KMS-11 (cell line): ENCODE data around the gene UMPS.
"Not testable (repeated sequence)": the region's sequence is repeated elsewhere in the genome, so short reads cannot be mapped to it uniquely, and the experiment has no call there.

Experiments
- H2AFZ ChIP-seq: fragments of 200-600 bp; sonication (generic); 2 replicates; pipeline ENCODE4 v1.6.1; 2016; ENCODE audit warnings: antibody characterized with exemption, mixed run types, low read depth
- H3K27ac ChIP-seq: fragments of 200-600 bp; sonication (generic); 2 replicates; pipeline ENCODE4 v1.6.1; 2016; ENCODE audit warnings: mild to moderate bottlenecking, mixed run types
- H3K27me3 ChIP-seq: fragments of 200-600 bp; sonication (generic); 2 replicates; pipeline ENCODE4 v1.6.1; 2017; ENCODE audit warnings: mild to moderate bottlenecking, low read depth, mixed run types, moderate library complexity; ENCODE audit not compliant: insufficient read depth
- H3K36me3 ChIP-seq: fragments of 200-600 bp; sonication (generic); 2 replicates; pipeline ENCODE4 v1.6.1; 2017; ENCODE audit warnings: mild to moderate bottlenecking, mixed run types; ENCODE audit not compliant: insufficient read depth
- H3K4me1 ChIP-seq: fragments of 200-600 bp; sonication (generic); 2 replicates; pipeline ENCODE4 v1.6.1; 2016; ENCODE audit warnings: mild to moderate bottlenecking, low read depth, mixed run types; ENCODE audit not compliant: poor library complexity, severe bottlenecking
- H3K4me2 ChIP-seq: fragments of 200-600 bp; sonication (generic); 2 replicates; pipeline ENCODE4 v1.7.0; 2016; ENCODE audit warnings: mild to moderate bottlenecking, mixed run types
- H3K4me3 ChIP-seq: fragments of 200-600 bp; sonication (generic); IDR thresholded peaks from 2 replicates; pipeline ENCODE4 v1.6.1; 2017; ENCODE audit warnings: low read depth, low read length, mixed read lengths; ENCODE audit not compliant: insufficient read depth
- H3K79me2 ChIP-seq: fragments of 200-600 bp; sonication (generic); 2 replicates; pipeline ENCODE4 v1.6.1; 2016; ENCODE audit warnings: low read depth, mixed run types; ENCODE audit not compliant: insufficient read depth
- H3K9ac ChIP-seq: fragments of 200-600 bp; sonication (generic); 2 replicates; pipeline ENCODE4 v1.6.1; 2016; ENCODE audit warnings: mild to moderate bottlenecking, mixed run types
- H4K20me1 ChIP-seq: fragments of 200-600 bp; sonication (generic); 2 replicates; pipeline ENCODE4 v1.6.1; 2016; ENCODE audit warnings: mild to moderate bottlenecking, mixed run types; ENCODE audit not compliant: insufficient read depth
- CTCF ChIP-seq: fragments of 200-600 bp; sonication (generic); conservative IDR thresholded peaks from 2 replicates; pipeline ENCODE4 v1.6.1; 2017; ENCODE audit warnings: low read depth, mild to moderate bottlenecking, antibody characterized with exemption, low read length, moderate library complexity, mixed read lengths

Gene UMPS

GRCh38 chr3:124785973-124786372 is 55.7 kb downstream of the UMPS start:
- Histone ChIP-seq H3K36me3 (no peaks in the 10 kb centered on the region), H3K4me1 (peaks cover 91% of the 10 kb centered on the region), H3K9ac (peak overlapping the region; percentile 77; the same call in 1 of the 2 replicates), H3K4me3 (no peak overlapping the region), H3K79me2 (peaks cover 23% of the 10 kb centered on the region; the same call in 1 of the 2 replicates), H3K27me3 (no peaks in the 10 kb centered on the region), H3K27ac (peak overlapping the region; percentile 97), H4K20me1 (no peaks in the 10 kb centered on the region), H2AFZ (no peak overlapping the region), H3K4me2 (peak overlapping the region; percentile 66)
- TF ChIP-seq CTCF, result no peak

DNA sequence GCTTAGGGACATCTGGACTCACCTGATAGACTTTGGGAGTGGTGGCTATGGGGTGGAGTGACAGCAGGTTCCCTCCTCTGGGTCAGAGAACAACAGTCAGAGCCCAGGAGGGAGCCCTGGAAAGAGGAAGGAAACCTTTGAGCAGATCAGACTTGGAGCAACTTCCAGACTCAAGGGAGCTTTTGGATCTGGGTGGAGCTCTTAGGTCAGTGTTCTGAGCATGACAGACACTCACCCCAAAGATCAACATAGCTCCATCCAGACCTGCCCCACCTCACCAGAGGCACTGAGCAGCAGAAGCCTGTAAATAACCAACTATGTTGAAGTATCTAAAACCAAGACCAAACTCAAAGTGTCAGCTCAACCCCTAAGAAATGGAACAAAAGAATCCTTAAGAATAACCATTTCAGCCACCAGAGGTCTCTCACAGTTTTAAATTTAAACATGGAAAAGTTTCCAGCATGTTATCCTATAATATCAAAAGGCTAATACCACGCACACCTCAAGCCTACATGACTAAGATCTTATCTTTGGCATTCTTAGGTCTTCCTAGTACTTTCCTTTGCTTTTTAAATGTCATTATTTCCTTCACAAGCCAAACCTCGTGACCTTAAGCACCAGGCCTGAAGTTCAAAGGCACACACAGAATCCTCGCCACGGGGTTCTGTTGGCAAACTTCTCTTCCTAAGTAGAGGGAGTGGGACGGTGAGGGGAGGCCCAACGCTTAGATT is 56.4 kb downstream of the UMPS start:
- peaks cover 91% of the 10 kb centered on the region for H3K4me1 ChIP-seq
- peaks cover 23% of the 10 kb centered on the region; the same call in 1 of the 2 replicates for H3K79me2 ChIP-seq
- H3K27ac ChIP-seq, result peak overlapping the region; percentile 97
- H3K9ac ChIP-seq, result peak overlapping the region; percentile 77; the same call in 1 of the 2 replicates
- H4K20me1 ChIP-seq, result no peaks in the 10 kb centered on the region
- 0 out of 2 replicates have a peak, but pooled peaks have one; percentile 29 for TF ChIP-seq CTCF
- H2AFZ ChIP-seq, result no peak overlapping the region
- no peaks in the 10 kb centered on the region for H3K36me3 ChIP-seq
- H3K27me3 ChIP-seq, result no peaks in the 10 kb centered on the region
- peak overlapping the region; percentile 66 for H3K4me2 ChIP-seq
- no peak overlapping the region for H3K4me3 ChIP-seq

- no peak overlapping the region for H2AFZ ChIP-seq
- no peaks in the 10 kb centered on the region for H3K36me3 ChIP-seq
- peak overlapping the region; percentile 66 for H3K4me2 ChIP-seq
- H3K4me1 ChIP-seq, result peaks cover 91% of the 10 kb centered on the region
- H3K79me2 ChIP-seq, result peaks cover 19% of the 10 kb centered on the region; the same call in 1 of the 2 replicates
- no peak overlapping the region for H3K4me3 ChIP-seq
- H3K27me3 ChIP-seq, result no peaks in the 10 kb centered on the region
- TF ChIP-seq CTCF, result no peak
- peak overlapping the region; percentile 97 for H3K27ac ChIP-seq
- peak overlapping the region; percentile 77; the same call in 1 of the 2 replicates for H3K9ac ChIP-seq
- no peaks in the 10 kb centered on the region for H4K20me1 ChIP-seq
Observed at GRCh38 chr3:124787476-124788195, 57.4 kb downstream of the UMPS start.

- Histone ChIP-seq H3K27me3 (no peaks in the 10 kb centered on the region), H3K9ac (peak overlapping the region; percentile 77; the same call in 1 of the 2 replicates), H3K27ac (peak overlapping the region; percentile 97), H3K4me3 (no peak overlapping the region), H3K79me2 (peaks cover 14% of the 10 kb centered on the region; the same call in 1 of the 2 replicates), H3K4me1 (peaks cover 91% of the 10 kb centered on the region), H2AFZ (no peak overlapping the region), H4K20me1 (no peaks in the 10 kb centered on the region), H3K36me3 (no peaks in the 10 kb centered on the region), H3K4me2 (peak overlapping the region; percentile 66; the same call in 1 of the 2 replicates)
- TF ChIP-seq CTCF, result no peak
Observed at GRCh38 chr3:124788254-124788745, 58.0 kb downstream of the UMPS start.

DNA sequence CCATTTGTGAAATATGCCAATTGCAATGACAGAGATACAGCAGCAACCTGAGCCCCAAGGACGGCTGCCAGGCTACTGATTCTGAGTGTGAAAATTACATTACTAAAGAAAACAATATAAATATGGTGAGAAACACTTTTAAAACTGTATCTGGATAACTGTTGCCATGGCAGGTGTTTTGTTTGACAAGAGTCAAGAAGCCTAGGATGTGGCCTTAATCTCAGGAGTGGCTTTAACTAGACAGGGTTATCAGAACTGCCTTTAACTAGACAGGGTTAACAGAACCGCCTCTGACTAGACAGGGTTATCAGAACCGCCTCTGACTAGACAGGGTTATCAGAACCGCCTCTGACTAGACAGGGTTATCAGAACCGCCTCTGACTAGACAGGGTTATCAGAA is 58.9 kb downstream of the UMPS start:
- H3K27me3 ChIP-seq, H3K36me3 ChIP-seq, H4K20me1 ChIP-seq, H3K4me3 ChIP-seq, H2AFZ ChIP-seq: not testable (repeated sequence)
- Histone ChIP-seq H3K9ac (peak overlapping the region; percentile 7; the same call in 1 of the 2 replicates), H3K79me2 (peaks cover 14% of the 10 kb centered on the region; the same call in 1 of the 2 replicates), H3K4me2 (peak overlapping the region; percentile 66; the same call in 1 of the 2 replicates), H3K27ac (peak overlapping the region; percentile 97), H3K4me1 (peaks cover 91% of the 10 kb centered on the region)
